Neural progenitor cell (in vitro differentiated cells): ENCODE data around the gene TAF4. TPM values are rescaled to one million over a fixed set of nuclear protein-coding genes. Genes with fewer than 3 reads are reported as not detected.

ENCODE experiments used
- DNase-seq: peaks from one replicate; pipeline ENCODE4 v3.0.0-alpha.2; 2016; ENCODE audit warnings: low spot score
- H2AFZ ChIP-seq: fragments of 200-600 bp; sonication (generic); replicated peaks from 2 replicates; pipeline ENCODE4 v1.6.1; 2016; ENCODE audit warnings: antibody characterized with exemption
- H3F3A ChIP-seq: fragments of 200-600 bp; sonication (generic); 2 replicates; pipeline ENCODE4 v1.6.1; 2016; ENCODE audit warnings: antibody characterized with exemption, low read depth
- H3K27ac ChIP-seq: fragments of 200-600 bp; sonication (generic); 2 replicates; pipeline ENCODE4 v1.5.1; 2016; ENCODE audit warnings: mild to moderate bottlenecking
- H3K27me3 ChIP-seq: fragments of 200-600 bp; sonication (generic); 2 replicates; pipeline ENCODE4 v1.6.1; 2016; ENCODE audit warnings: mild to moderate bottlenecking, moderate library complexity
- H3K36me3 ChIP-seq: fragments of 200-600 bp; sonication (generic); 2 replicates; pipeline ENCODE4 v1.5.1; 2016
- H3K4me1 ChIP-seq: fragments of 200-600 bp; sonication (generic); 2 replicates; pipeline ENCODE4 v1.6.1; 2016; ENCODE audit warnings: mixed run types
- H3K4me2 ChIP-seq: fragments of 200-600 bp; sonication (generic); 2 replicates; pipeline ENCODE4 v1.6.1; 2016
- H3K4me3 ChIP-seq: fragments of 200-600 bp; sonication (generic); 2 replicates; pipeline ENCODE4 v1.5.1; 2016
- H3K79me2 ChIP-seq: fragments of 200-600 bp; sonication (generic); 2 replicates; pipeline ENCODE4 v1.6.1; 2016; ENCODE audit warnings: low read depth
- H3K9ac ChIP-seq: fragments of 200-600 bp; sonication (generic); 2 replicates; pipeline ENCODE4 v1.6.1; 2016
- H3K9me3 ChIP-seq: fragments of 200-600 bp; sonication (generic); 2 replicates; pipeline ENCODE4 v1.5.1; 2016; ENCODE audit warnings: low read depth
- H4K20me1 ChIP-seq: fragments of 200-600 bp; sonication (generic); 2 replicates; pipeline ENCODE4 v1.6.1; 2016; ENCODE audit warnings: low read depth
- H3K27ac Mint-ChIP-seq: 3 replicates; pipeline ENCODE4 v1.8.0; 2021; ENCODE audit warnings: mixed read lengths
- H3K27me3 Mint-ChIP-seq: 2 replicates; pipeline ENCODE4 v1.8.0; 2022; ENCODE audit warnings: low read depth, mild to moderate bottlenecking, inconsistent platforms, moderate library complexity, mixed read lengths; ENCODE audit not compliant: insufficient read depth
- H3K36me3 Mint-ChIP-seq: 3 replicates; pipeline ENCODE4 v1.8.0; 2021; ENCODE audit warnings: mixed read lengths
- H3K4me1 Mint-ChIP-seq: 3 replicates; pipeline ENCODE4 v1.8.0; 2021; ENCODE audit warnings: mixed read lengths
- H3K4me3 Mint-ChIP-seq: 3 replicates; pipeline ENCODE4 v1.8.0; 2021; ENCODE audit warnings: mild to moderate bottlenecking, moderate library complexity, mixed read lengths
- H3K9me3 Mint-ChIP-seq: 3 replicates; pipeline ENCODE4 v1.8.0; 2020; ENCODE audit warnings: mixed read lengths
- CTCF ChIP-seq: fragments of 200-600 bp; sonication (generic); IDR thresholded peaks from 2 replicates; pipeline ENCODE4 v1.5.1; 2017; ENCODE audit warnings: antibody characterized with exemption, mild to moderate bottlenecking
- EZH2 ChIP-seq: fragments of 200-600 bp; sonication (generic); IDR thresholded peaks from 2 replicates; pipeline ENCODE4 v1.6.1; 2017; ENCODE audit warnings: antibody characterized with exemption, mild to moderate bottlenecking, moderate library complexity
- EZH2phosphoT487 ChIP-seq: fragments of 200-600 bp; sonication (generic); IDR thresholded peaks from 2 replicates; pipeline ENCODE4 v1.6.1; 2017; ENCODE audit warnings: antibody characterized with exemption
- total RNA-seq: library from RNA; depleted of rRNA; stranded (reverse); fragments of >200 nt; gene quantifications from 2 replicates; pipeline ENCODE4 v1.2.3, GENCODE V29; 2015; ENCODE audit warnings: low replicate concordance

TAF4 gene
- total RNA-seq, 1 donor from 2014 or later = 9.9 TPM

GRCh38 chr20:62054451-62054953 is 11.2 kb downstream of the TAF4 start:
- H3K4me2 ChIP-seq = no peak overlapping the region
- peaks cover 24% of the 10 kb centered on the region for H3K9me3 Mint-ChIP-seq
- H3K27me3 ChIP-seq = no peaks in the 10 kb centered on the region
- no peak overlapping the region for H2AFZ ChIP-seq
- peaks cover 20% of the 10 kb centered on the region for H3K4me1 Mint-ChIP-seq
- H3K79me2 ChIP-seq = peaks cover 87% of the 10 kb centered on the region
- H3K27ac ChIP-seq = no peak overlapping the region
- H3K27me3 Mint-ChIP-seq = peaks cover 4% of the 10 kb centered on the region
- no peak overlapping the region for H3K4me3 ChIP-seq
- no peaks in the 10 kb centered on the region for H3F3A ChIP-seq
- H3K9me3 ChIP-seq = no peaks in the 10 kb centered on the region
- H3K4me3 Mint-ChIP-seq = no peak overlapping the region
- no peak overlapping the region for H3K9ac ChIP-seq
- H3K4me1 ChIP-seq = no peaks in the 10 kb centered on the region
- DNase-seq = no peak
- TF ChIP-seq EZH2phosphoT487 (no peak), CTCF (no peak), EZH2 (no peak)
- H3K36me3 Mint-ChIP-seq = peaks cover 40% of the 10 kb centered on the region
- H4K20me1 ChIP-seq = peaks cover 46% of the 10 kb centered on the region
- no peaks in the 10 kb centered on the region for H3K36me3 ChIP-seq
- no peak overlapping the region for H3K27ac Mint-ChIP-seq

DNA sequence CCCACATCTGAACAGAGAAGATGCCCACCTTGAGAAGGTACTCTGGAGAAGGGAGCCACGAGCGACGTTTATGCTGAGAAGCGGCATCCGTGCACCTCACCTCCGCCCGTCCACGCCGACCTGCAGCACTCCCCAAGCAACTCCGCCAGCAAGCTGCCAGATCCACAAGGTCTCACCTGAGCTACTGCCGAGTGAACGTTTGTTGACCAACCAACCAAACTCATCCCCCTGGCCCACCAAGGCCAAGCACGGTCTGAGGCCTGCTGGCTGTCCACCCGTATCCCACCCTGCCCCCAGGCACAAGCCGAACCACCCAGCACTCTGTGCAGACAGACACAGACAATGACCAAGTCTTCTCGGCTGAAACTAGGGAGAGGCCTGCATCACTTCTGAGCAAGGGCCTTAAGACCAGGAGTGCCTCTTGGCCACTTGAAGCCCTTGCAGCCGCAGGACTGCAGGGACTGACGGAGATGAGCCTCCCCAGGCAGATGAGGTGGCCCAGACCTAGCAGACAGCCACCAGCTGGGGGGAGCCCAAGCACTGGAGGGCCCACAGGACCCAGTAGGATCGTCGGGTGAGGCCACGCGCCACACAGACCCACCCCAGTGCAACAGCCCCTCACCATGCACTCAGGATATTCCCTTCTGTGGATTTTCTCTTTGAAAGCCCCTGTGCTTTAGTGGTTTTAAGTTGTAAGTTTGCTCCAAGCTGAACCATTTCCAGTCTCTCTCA is 12.1 kb downstream of the TAF4 start:
- Mint-ChIP-seq H3K4me1 (peaks cover 16% of the 10 kb centered on the region), H3K36me3 (peaks cover 34% of the 10 kb centered on the region), H3K9me3 (peaks cover 18% of the 10 kb centered on the region), H3K27ac (no peak overlapping the region), H3K27me3 (peaks cover 4% of the 10 kb centered on the region), H3K4me3 (no peak overlapping the region)
- no peak overlapping the region for H3K4me2 ChIP-seq
- H4K20me1 ChIP-seq = peaks cover 50% of the 10 kb centered on the region
- no peaks in the 10 kb centered on the region for H3K4me1 ChIP-seq
- no peaks in the 10 kb centered on the region for H3F3A ChIP-seq
- no peaks in the 10 kb centered on the region for H3K36me3 ChIP-seq
- no peak overlapping the region for H3K27ac ChIP-seq
- H3K9me3 ChIP-seq = no peaks in the 10 kb centered on the region
- no peak overlapping the region for H3K9ac ChIP-seq
- no peak for DNase-seq
- H3K4me3 ChIP-seq = no peak overlapping the region
- TF ChIP-seq EZH2phosphoT487 = no peak
- no peak for TF ChIP-seq EZH2
- no peak for TF ChIP-seq CTCF
- peaks cover 88% of the 10 kb centered on the region for H3K79me2 ChIP-seq
- H2AFZ ChIP-seq = no peak overlapping the region
- H3K27me3 ChIP-seq = no peaks in the 10 kb centered on the region

DNA sequence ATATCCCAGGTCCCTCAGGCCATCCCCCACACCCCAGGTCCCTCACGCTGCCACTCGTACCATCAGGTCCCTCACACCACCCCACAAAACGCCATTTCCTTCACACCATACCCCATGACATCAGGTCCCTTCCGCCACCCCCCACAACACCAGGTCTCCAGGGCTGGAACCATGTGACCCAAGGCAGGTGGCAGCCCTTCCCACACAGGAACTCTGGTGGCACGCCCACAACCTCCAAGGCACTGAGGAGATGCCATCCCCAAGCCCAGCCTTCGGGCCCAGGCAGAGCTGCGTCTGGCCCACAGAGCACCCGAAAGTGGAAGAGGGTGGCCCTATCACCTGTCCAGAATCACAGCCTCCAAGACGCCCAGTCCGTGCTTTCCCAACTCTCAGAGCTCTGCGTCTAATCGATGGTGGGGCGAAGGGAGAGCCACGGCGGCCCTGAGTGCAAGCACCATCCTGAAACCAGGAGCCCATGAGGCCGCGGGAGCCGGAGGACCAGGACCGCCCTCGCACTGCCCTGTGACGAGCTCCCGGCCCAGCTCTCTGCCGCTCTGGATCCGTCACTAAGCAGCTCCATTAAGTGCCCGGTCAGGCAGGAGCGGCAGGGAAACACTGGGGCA is 12.7 kb downstream of the TAF4 start:
- H3K9ac ChIP-seq = no peak overlapping the region
- H3K27ac ChIP-seq = no peak overlapping the region
- H2AFZ ChIP-seq = no peak overlapping the region
- no peaks in the 10 kb centered on the region for H3K4me1 ChIP-seq
- H3K36me3 Mint-ChIP-seq = peaks cover 34% of the 10 kb centered on the region
- H3K27me3 Mint-ChIP-seq = peaks cover 4% of the 10 kb centered on the region
- no peaks in the 10 kb centered on the region for H3K9me3 ChIP-seq
- peaks cover 56% of the 10 kb centered on the region for H4K20me1 ChIP-seq
- no peaks in the 10 kb centered on the region for H3K27me3 ChIP-seq
- TF ChIP-seq EZH2phosphoT487 (no peak), CTCF (no peak), EZH2 (no peak)
- H3K4me3 Mint-ChIP-seq = no peak overlapping the region
- peaks cover 18% of the 10 kb centered on the region for H3K9me3 Mint-ChIP-seq
- H3F3A ChIP-seq = no peaks in the 10 kb centered on the region
- no peak overlapping the region for H3K4me3 ChIP-seq
- no peak for DNase-seq
- H3K79me2 ChIP-seq = peaks cover 94% of the 10 kb centered on the region
- H3K36me3 ChIP-seq = no peaks in the 10 kb centered on the region
- no peak overlapping the region for H3K27ac Mint-ChIP-seq
- no peak overlapping the region for H3K4me2 ChIP-seq
- peaks cover 16% of the 10 kb centered on the region for H3K4me1 Mint-ChIP-seq
